Activated CD8-positive, alpha-beta memory T cell treated with anti-CD3 and anti-CD28 coated beads, Interleukin-2, amount 50 U/mL, for 24 hours (primary cell): ENCODE data around the gene CCDC178.
"Not testable (repeated sequence)": the region's sequence is repeated elsewhere in the genome, so short reads cannot be mapped to it uniquely, and the experiment has no call there.

Source experiments
- DNase-seq: peaks from one replicate; pipeline ENCODE4 v3.0.0-alpha.2; 2020; ENCODE audit errors: extremely low read depth

Gene CCDC178, protein sequence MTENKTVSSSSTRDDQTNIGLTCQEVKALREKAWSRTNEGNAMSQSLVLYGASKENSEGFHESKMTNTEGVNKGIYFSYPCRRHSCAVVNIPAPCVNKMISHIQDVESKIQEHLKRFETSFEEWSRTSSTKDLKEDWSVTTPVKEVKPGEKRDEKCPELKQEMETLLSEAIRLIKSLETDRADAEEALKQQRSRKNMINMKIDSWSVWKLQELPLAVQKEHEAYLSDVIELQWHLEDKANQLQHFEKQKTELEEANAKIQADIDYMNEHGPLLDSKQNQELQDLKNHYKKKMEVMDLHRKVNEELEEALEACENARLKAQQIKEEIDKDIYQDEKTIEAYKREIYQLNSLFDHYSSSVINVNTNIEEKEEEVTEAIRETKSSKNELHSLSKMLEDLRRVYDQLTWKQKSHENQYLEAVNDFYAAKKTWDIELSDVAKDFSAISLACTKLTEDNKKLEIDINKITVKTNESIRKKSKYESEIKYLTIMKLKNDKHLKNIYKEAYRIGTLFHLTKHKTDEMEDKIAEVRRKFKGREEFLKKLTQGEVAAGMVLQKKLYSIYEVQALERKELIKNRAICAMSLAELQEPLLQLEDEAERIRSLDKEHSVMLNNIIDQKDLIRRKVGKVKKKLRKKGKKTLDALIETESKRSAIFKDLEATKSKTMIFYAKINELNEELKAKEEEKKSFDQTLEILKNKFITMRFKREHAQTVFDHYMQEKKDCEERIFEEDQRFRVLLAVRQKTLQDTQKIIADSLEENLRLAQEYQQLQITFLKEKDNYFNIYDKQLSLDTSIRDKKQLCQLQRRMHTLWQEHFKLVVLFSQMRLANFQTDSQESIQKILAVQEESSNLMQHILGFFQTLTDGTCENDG

DNA sequence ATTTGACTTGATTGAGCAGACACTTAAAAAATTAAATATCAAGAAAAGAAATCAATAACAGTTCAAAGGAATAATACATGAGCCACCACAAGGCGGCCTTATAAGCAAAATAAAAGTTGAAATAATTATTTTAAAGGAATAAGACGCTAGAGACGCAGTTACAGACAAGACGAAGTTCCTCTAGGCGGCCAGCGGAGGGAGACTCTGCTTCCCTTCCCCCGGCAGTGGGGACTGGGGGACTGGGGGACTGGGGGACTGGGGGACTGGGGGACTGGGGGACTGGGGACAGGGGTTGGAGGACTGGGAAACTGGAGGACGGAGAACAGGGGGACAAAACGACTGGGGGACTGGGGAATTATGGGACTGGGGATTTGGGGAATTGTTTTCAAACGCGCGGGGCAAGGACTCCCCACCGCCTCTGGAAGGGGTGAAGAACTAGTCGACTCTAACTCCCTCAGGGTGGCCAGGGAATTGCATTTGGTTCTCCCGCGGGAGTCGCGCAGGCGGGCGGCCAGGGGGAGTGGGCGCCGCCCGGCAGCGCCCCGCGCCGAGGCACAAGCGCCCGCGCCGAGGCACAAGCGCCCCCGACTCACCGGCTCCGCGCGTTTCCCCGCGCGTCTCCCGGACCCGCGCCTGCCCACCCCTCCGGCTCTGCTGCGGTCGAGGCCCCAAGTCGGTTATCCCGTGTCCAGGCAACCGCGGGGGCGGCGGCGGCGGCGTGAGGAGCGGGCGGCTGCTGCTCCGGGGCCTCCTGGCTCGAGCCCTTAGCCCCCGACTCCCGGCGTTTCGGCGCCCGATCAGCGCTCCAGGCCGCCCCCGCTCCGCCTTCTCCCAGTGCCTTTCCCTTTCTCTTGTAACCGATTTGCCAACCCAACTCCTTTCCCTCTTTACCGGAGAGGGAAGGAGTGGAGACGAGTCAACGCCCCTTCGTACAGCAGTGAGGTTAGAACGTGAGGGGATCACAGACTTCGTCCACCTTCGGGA lies at the start of gene CCDC178:
TSS of gene CCDC178 (minus strand) at position 662 of the 984 bp plus-strand sequence. CDS start 28,633 bp downstream, outside the sequence.
- DNase-seq, result no peak

- DNase-seq, result no peak
Observed at GRCh38 chr18:33483908-33484307, 43.4 kb upstream of the CCDC178 start.

DNA sequence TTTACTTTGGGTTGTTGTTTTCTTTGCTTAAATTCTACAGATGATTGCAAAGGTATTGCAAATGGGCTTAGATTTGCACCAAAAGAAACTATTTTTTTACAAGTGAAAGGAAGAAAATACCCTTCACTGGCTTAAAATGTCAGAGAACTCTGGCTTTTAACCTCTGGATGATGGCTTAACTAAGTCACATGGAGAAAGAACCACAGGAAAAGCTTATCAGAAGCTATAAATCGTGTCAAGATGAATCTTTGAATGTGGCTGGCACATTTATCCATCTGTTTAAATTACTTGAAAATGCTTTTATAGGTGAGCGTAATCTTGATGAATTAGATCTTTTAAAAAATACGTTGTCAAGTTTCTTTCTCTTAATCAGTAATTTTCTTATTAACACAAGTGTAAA lies 32.0 kb upstream of the CCDC178 start:
- no peak for DNase-seq

DNA sequence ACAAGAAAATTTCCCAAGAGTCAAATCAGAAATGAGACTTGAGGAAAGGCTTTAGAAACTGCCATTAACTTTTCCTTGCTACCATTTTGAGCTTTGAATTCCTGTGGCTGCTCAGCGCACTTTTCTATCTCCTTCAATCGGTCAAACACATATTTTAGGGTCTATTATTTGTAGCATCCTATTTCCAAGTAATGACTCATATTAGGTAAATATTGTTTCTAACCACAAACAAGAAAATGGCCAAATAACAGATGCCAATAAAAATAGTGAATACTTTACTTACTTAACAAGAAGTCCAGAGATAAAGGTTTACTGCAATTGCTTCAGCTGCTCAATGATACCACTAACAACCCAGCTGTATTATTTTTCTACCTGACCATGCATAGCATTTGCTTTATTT lies 29.7 kb upstream of the CCDC178 start:
- DNase-seq, result no peak

DNA sequence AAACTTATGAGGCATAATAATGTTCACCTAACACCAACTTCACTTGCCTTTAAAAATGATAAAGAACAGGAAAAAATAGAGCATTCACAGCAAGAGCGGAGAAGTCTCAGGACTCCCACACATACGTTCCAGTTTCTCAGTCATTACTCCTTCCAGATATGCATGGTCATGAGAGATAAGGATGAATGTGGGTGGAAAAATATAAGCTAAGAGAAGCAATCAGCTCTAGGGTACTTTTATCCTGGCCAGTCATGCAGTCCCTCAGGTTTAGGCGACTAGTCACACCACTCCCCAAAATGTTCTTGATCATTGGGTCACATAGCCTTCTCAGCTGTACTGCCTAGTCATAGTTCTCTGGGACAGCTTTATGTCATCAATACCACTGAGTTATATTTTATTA lies 29.2 kb upstream of the CCDC178 start:
- no peak for DNase-seq

DNA sequence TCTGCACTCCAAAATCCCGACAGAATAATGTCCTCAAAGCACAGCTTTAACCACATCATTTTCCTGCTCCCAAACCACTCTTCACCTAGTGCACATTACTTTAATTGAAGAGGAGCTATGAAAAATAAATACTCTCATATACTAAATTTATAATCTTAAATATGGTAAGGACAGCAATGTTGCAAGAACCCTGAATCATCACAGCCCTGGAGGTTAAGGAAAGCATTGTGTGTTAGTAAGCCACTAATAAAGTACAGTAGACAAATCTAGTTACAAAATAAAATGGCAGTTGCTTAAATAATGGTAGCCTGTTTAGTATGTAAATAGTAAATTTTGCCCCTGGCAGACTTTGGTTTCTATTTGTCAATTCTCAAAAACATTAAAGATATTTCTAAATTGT lies 27.0 kb upstream of the CCDC178 start:
- no peak for DNase-seq

DNA sequence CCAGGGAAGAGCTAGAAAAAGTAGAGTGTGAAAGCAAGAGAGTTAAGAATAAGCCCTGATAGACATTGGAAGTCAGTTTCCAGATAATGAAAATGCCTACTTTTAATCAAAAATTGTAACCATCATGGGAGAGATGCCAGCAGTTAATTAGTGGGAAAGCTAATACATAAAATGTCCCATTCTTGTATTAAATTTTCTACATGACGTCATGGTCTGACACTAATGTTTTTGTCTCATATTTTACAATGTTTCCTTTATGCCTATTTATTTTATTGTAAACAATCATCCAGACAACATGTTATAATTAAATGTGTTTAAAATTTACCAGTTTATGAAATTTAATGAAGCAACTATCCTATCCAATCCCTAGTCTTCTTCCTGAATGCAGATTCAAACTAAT lies 26.3 kb upstream of the CCDC178 start:
- DNase-seq, result no peak

DNA sequence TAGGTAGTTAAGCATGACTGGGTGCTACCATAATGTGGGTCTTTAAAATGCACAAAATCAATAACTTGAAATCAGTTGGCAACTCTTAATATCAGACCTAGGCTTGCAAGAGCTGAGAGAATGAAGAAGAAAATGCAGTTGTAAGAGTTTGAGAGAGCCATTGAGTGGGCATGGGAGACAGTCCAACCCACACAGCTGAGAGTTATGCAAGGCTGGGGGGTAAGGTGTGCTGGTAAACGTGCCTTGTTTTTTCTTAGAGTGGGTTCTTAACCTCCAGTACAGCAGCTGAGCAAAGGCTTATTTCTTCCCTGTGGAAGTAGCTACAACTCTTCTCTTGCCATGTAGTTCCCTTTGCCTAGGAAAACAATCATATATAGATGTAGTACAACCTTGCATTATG lies 20.2 kb upstream of the CCDC178 start:
- no peak for DNase-seq

DNA sequence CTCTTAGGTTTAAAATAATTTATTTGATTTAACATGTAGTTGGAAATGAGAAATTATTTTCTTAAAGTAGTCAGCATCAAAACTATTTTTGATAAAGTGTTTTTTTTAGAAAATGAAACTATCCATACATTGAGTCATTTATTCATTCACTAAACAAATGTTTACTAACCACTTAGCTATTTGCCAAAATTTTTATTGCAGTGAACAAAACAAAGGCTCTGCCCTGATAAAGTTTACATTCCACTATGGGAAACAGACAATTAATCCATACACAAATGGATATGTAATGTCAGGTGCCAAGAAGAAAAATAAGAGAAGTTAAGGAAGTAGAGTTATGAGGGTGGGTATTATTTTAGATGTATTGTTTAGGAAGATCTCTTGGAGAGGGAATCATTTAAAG lies 19.1 kb upstream of the CCDC178 start:
- no peak for DNase-seq

- DNase-seq, result no peak
Observed at GRCh38 chr18:33446604-33447003, 6.1 kb upstream of the CCDC178 start.

- no peak for DNase-seq
Observed at GRCh38 chr18:33444709-33445108, 4.2 kb upstream of the CCDC178 start.

- no peak for DNase-seq
Observed at GRCh38 chr18:33432857-33433256, 7.7 kb downstream of the CCDC178 start.

DNA sequence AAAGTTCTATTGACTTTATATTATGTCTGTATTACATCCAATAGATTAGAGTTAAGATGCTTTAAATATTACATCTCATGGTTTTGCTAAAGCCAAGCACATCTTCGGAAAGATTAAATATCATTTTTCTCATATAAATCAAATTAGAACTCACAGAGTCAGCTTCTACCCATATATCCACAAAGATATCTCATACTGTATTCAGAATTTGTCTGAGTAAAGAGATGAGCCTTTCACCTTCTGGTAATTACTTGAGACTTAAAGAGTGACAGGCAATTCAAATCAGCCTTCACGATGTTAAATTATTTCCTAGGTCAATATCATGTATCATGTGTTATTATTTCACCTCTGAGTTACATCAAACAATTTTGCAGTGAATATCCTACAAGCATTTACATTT lies 13.0 kb downstream of the CCDC178 start:
- DNase-seq, result no peak

- no peak for DNase-seq
Observed at GRCh38 chr18:33424266-33424946, 16.1 kb downstream of the CCDC178 start.

DNA sequence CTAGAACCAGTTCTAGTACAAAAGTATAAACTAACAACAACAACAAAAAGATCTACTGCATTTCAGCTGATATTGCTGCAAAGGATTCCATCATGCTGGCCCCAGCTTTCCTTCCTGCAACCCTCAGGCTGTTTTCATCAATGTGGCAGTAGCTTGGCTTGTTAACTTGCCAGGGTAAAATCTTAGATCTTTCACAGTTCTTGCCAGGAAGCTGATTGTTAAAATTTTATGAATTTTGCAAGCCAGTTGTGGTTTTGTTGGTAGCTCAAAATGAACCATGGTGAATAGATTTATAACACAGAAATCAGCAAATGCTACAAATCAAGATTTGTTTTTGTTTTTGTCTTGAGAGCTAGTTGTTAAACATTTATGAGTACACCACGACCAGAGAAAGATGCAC lies 19.3 kb downstream of the CCDC178 start:
- no peak for DNase-seq

DNA sequence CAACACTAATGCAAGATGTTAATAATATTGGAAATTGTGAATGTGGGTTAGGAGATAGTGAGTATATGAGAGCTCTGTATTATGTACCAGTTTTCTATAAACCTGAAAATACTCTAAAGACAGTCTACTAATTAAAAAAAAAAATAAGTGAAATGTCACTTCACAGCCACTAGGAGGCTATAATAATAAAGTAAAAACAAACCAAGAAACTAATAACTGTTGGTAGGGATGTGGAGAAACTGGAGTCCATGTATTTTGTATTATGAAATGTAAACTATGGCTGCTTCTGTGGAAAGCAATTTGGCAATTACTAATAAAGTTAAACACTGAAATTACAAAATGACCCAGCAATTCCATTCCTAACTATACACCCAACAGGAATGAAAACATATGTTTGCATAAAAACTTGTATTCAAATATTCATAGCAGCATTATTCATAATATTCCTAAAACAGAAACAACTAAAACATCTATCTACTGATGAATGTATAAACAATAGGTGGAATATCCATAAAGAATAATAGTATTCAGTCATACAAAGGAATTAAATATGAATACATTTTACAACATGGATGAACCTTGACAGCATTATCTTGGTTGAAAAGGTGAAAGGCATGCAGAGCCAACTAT lies 36.2 kb downstream of the CCDC178 start:
- DNase-seq, result no peak

DNA sequence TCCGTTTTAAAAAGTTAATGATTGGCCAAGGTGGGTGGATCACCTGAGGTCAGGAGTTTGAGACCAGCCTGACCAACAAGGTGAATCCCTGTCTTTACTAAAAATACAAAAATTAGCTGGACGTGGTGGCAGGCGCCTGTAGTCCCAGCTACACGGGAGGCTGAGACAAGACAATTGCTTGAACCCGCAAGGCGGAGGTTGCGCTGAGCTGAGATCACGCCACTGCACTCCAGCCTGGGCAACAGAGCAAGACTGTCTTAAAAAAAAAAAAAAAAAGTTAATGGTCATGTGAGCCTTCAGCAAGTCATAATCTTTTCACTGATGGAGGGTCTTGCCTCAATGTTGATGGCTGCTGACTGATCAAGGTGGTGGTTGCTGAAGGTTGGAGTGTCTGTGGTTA lies 41.6 kb downstream of the CCDC178 start:
- not testable (repeated sequence) for DNase-seq

- no peak for DNase-seq
Observed at GRCh38 chr18:33375829-33376228, 64.7 kb downstream of the CCDC178 start.

- no peak for DNase-seq
Observed at GRCh38 chr18:33372442-33372841, 68.1 kb downstream of the CCDC178 start.

DNA sequence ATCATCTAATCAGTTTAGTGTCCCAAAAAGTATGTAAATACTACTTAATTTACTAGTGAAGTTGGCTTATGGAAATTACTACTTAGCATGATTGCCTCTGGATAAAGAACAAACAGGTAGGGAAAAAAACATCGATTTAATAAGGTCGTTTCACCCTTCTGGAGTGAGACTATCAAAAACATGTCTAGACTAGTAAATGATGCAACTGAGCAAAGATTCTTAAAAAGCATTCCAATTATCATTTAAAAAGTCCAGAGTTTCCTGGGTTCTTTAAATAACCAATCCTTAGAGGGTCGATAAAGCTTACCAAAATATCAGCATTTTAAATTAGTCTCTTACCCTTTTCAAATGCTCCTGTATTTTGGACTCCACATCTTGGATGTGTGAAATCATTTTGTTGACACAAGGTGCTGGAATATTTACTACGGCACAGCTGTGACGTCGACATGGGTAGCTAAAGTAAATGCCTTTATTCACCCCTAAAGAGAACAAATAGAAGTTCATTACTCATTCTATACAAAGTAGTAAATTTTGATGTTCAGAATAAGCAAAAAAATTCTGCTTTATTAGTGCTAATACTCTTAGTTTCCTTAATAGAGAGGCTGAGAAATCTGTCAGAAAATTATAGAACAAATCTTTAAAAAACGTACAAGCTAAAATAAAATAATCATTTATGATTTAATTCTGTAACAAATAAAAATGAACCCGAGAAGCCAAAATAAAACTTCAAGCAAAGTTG lies 70.6 kb downstream of the CCDC178 start:
- no peak for DNase-seq
